Right forelimb (tissue), 1 donor: Measurements from ENCODE around the gene CCDC106.

Source experiments
- DNase-seq: peaks from one replicate; pipeline ENCODE4 v3.0.0-alpha.2; 2018

The CCDC106 gene

DNA sequence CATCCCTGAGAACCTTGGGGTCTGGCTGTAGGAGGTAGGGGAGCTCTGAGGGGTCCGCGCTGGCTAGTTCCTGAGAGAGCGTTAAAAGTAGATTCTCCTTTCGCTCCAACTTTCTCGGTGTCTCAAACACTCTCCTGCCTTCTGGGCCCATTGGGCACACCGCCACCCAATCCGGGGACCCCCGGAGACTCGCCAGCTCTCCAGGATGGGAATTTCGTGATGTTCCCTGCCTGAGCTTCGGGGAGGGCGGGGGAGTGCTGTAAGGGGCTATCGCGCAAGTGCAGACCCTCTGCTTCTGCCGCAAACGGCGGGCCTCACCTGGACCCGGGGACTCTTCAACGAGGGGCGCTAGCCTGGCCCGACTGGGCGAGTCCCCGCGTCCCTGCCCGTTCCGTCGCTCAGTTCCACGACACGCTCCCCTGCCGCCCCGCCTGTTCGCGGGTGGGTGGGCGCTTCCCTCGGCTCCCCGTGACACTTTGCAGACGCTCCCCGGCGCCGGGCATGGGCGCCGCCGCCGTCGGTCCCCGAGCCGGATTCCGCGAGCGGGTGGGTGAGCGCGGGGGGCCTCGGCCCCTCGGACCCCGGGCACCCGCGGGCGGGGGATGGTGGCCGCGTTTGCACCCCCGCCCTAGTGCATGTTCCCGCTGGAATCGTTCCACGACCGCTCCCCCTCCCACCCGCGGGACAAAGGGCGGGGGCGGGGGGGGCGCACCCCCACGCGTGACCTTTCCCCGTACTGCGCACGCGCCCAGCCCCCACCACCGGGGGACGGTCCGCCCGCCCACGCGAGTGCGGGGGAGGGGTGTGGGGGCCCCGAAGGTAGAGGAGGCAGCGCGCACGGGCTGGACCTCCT, at the start of gene CCDC106:
Gene CCDC106, plus strand, starts transcription at position 481 of the 853 bp plus-strand sequence. CDS start 835 bp downstream, outside the sequence.
- peak; percentile 90 for DNase-seq

GRCh38 chr19:55598719-55599467, 49.1 kb upstream of the CCDC106 start:
- DNase-seq = peak; percentile 95

DNA sequence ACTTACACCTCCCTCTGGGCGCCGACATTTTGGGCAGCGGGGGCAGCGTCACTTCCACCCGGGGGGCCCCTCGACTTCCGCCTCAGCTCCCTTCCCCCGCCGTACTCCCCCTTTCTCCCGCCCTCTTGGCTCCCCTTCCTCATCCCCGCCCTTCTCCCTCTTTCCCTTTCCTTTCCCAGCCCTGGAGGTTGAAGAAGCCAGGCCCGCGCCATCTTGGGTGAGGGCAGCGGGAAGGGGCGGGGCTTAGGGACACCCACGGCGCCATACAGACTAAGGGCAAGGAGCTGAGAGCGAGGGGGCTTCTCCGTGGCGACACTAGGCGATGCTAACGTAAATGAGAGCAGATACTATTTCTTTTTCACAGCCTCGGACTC, 48.6 kb upstream of the CCDC106 start, which contains the start of gene FIZ1:
Gene FIZ1, minus strand, starts transcription at position 50 of the 374 bp plus-strand sequence. CDS start 1,652 bp downstream, outside the sequence.
- peak; percentile 100 for DNase-seq

DNA sequence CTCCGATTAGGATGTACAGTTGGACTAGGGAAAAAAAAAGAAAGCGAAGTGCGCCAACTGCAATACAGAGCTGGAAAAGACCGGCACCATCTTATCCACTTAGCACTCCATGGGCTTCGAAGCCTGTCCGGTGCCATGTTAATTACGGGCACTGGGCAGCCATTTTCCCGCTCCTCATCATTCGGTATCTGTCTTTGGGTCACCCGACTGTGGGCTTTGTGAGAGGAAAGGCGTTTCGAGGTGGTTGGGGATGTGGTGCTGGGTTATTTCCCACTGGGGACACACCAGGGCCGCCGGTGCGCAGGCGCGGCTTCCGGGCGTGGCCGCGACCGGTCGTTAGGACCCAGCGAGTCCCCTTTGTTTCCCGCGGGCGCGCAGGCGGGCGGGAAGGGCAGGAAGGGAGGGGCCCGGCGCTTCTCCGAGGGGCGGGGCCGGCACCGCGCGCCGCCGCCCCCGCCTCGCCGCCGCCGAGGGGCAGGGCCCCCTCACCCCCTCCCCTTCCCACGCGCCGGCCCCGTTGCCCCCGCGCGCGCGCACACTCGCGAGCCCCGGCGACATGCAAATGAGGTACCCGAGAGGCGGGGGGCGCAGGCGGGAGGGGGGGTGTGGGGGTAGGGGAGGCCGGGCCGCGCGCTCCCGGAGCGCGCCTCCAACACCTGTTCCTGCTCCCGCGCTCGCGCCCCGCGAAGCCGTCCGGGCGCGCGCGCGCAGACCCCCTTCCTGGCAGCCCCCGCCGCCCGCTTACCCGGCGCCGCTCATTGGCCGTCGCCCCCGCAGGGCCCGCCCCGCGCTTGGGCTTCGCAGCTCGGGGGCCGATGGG, 48.0 kb upstream of the CCDC106 start, which contains the start of gene ZNF524:
Gene ZNF524, plus strand, starts transcription at position 447 of the 820 bp plus-strand sequence. CDS start 1,825 bp downstream, outside the sequence.
- DNase-seq = peak; percentile 95

DNA sequence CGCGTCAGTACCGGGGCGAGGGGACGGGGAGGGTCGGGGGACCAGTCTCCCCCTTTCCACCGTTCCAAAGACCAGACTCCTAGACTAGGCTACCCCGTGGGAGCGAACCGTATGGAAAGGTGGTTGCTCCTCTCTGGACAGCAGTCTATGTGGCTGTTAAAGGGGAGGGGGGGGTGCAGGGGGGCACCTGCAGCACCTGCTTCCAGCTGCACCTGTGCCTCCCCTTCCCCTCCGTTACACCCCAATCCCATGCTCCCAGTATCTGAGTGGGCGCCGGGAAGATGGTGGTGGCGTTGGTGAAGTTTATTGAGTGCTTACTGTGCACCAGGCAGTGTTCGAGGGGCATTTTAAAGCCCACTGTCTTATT, 47.4 kb upstream of the CCDC106 start:
- no peak for DNase-seq

DNA sequence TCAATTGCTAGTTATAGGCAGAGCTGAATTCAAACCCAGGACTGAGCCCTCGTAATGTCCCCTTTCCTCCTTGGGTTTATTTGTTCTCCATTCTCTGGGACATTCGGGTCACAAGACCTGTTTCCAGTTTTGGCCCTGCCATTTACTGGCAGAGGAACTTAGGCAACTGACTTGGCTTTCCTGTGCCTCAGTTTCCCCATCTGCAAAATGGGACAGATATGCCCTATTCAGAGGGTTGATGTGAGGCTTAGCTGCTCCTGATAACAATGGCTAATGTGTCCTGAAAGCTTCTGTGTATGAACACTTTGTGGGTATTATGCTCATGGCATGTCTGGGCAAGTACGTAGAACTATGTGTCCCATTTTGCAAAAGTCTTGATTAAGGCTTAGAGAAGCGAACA, 46.9 kb upstream of the CCDC106 start:
- DNase-seq = no peak

DNA sequence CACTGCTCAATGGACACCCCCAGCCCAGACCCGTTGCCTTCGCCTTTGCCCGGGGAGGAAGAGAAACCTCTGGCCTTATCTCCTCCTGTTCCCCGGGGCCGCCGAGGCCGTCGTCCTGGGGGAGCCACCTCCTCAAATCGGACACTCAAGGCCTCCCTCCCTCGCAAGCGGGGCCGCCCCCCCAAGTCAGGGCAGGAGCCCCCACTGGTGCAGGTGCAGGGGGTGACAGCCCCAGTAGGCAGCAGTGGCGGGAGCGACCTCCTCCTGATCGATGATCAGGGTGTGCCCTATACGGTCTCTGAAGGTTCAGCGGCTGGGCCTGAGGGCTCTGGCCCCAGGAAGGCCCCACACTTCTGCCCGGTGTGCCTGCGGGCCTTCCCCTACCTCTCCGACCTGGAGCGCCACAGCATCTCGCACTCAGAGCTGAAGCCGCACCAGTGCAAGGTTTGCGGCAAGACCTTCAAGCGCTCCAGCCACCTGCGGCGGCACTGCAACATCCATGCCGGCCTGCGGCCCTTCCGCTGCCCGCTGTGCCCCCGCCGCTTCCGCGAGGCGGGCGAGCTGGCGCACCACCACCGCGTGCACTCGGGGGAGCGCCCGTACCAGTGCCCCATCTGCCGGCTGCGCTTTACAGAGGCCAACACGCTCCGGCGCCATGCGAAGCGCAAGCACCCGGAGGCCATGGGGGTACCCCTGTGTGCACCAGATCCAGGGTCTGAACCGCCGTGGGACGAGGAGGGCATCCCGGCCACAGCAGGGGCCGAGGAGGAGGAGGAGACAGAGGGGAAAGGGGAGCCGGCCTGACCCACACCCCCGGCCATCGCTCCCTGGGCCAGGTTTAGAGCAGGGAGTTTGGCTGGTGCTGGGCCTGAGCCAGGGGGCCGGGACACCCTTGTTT, 45.7 kb upstream of the CCDC106 start:
- DNase-seq = no peak

DNA sequence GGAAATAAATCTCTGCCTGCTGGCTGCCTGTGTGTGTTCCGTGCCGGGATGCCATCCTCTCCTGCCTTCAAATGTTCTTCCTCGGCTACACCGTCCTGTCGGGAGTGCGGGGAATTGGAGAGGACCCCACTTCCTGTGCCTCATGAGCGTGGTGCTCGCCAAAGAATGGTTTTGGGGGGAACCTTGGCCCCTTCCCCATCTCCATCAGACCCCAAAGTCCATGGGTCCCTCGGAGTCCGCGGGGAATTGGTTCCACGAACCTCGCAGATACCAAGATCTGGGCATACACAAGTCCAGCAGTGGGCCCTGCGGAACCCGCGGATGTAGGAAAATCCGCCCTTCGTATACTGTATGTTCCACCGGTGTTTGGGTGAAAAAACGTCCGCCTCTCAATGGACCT, 44.9 kb upstream of the CCDC106 start:
- DNase-seq = no peak

GRCh38 chr19:55603581-55604292, 44.3 kb upstream of the CCDC106 start:
- no peak for DNase-seq

GRCh38 chr19:55605207-55605636, 42.8 kb upstream of the CCDC106 start:
- peak; percentile 99 for DNase-seq

GRCh38 chr19:55605637-55606470, 42.2 kb upstream of the CCDC106 start, which contains the start of gene ZNF865:
Gene ZNF865 (plus strand): TSS chr19:55605647. CDS start chr19:55613619, 7,972 bp downstream.
- peak; percentile 84 for DNase-seq

DNA sequence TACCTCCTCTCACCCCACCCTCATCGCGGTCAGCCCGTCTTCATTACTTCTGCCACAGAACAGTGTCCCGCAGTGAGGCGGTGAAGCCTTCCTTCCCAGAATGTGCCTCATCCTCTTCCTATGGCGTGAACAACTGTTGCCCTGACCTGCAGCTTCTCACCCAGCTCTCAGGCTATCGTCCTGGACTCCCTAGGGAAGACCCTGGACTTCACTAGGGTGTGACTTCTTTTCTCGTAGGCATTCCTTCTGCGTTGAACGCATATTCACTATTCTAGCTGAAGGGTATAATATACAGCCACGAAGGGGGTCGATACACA, 41.6 kb upstream of the CCDC106 start:
- no peak for DNase-seq

- DNase-seq = no peak
Observed at GRCh38 chr19:55606817-55607216, 41.2 kb upstream of the CCDC106 start.

DNA sequence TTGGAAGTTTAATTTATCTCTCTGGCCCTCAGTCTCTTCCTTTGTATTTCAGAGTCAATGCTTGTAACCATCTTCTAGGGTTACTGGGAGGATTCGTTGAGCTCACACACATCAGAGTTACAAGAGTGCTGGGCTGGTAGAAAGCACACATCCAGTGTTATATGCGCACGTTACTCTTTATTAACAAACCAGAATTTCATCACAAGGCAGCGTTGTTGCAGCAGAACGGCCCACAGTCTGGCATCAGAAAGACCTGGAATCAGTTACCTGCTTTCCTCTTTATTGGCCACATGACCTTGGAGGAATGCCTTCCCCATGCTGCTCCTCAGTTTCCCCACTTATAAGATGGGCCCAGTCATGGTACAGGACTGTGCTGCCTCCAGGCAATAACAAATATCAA, 38.7 kb upstream of the CCDC106 start:
- DNase-seq = no peak

DNA sequence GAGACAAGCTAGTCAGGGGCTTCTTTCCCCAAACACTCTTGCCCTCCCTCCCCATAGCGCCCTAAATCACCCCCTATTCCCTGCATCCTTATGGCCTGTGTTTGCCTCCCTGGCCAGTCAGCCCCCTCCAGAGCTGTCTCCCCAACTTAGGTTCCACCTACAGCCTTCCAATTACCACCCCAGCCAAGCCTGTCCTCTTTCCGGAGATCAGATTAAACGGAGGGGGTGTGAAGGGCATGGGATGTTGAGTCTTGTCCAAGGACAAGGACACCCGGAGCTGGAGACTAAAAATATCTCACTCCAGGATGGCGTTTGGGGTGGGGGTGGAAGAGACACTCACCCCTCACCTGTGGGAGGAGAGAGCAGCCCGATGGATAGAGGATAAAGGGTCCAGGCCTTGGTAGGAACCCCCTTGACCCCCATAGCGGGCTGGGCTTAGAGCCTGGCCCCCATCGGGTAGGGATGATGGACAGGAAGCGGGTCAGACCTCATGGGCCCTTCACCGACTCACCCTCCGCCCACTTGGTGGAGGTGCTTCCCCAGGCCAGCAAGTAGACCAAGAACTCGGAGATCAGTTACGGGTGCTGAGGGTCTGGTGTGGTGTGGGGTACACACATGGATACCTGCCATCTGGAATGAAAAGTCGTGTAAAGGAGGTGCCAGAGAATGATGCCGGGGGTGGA, 36.6 kb upstream of the CCDC106 start:
- no peak for DNase-seq

- DNase-seq = no peak
Observed at GRCh38 chr19:55611983-55612645, 35.9 kb upstream of the CCDC106 start.

GRCh38 chr19:55613396-55613795, 34.6 kb upstream of the CCDC106 start:
- no peak for DNase-seq

GRCh38 chr19:55613930-55614710, 33.9 kb upstream of the CCDC106 start:
- no peak for DNase-seq
